ENCODE measurements around the gene ABR. TPM values are rescaled to one million over a fixed set of nuclear protein-coding genes. Genes with fewer than 3 reads are reported as not detected.

Gene ABR
- total and polyA plus RNA-seq, 2 of the 13 experiments (the other 11 are each of a cell fraction or from before 2014, with no cell fraction given): 12.4 to 40.4 TPM

- intact Hi-C loops (cut with micrococcal nuclease; ENCODE audit: unreplicated experiment) (no loop called here), in situ Hi-C loops (cut with HindIII; ENCODE audit: extremely low pct_ligation_motif_present, low pct_unique_long_range_greater_than_20kb) (no loop called here)
- H3K36me3 ChIP-seq (replicated peaks in 1 of 2; ENCODE audit: control insufficient read depth in 1 of 2, insufficient read depth in 2 of 2, low read length in 2 of 2): no peaks in the 10 kb centered on the region
- ChIA-PET POLR2A (interaction anchor here (0.8 kb wide), 1 partner anchor 40 kb away, joined by 3 read pairs; no protein-coding TSS in a partner anchor), CTCF (ENCODE audit: low intra/inter-chr PET ratio, low total read pairs) (no interaction called here)
- no peaks in the 10 kb centered on the region for H3K79me2 ChIP-seq (ENCODE audit: insufficient read depth, low read length)
- H3K9me3 ChIP-seq (ENCODE audit: low read length): no peaks in the 10 kb centered on the region
- no TSS peak for BruUV-seq (replicated peaks)
- TF ChIP-seq EZH2 (conservative IDR thresholded peaks at IDR 0.05; ENCODE audit: low read depth, low read length): 0 out of 2 replicates have a peak, but pooled peaks have one; percentile 25
- no peak for TF ChIP-seq MIER2 (CRISPR knock-in tag; IDR thresholded peaks at IDR 0.05)
- 0 out of 2 replicates have a peak, but pooled peaks have one; percentile 10 for TF ChIP-seq UBTF (CRISPR knock-in tag; IDR thresholded peaks at IDR 0.05)
- no peak for TF ChIP-seq MAF1 (CRISPR knock-in tag; IDR thresholded peaks at IDR 0.05; ENCODE audit: borderline replicate concordance)
- TF ChIP-seq, protein P1, sequence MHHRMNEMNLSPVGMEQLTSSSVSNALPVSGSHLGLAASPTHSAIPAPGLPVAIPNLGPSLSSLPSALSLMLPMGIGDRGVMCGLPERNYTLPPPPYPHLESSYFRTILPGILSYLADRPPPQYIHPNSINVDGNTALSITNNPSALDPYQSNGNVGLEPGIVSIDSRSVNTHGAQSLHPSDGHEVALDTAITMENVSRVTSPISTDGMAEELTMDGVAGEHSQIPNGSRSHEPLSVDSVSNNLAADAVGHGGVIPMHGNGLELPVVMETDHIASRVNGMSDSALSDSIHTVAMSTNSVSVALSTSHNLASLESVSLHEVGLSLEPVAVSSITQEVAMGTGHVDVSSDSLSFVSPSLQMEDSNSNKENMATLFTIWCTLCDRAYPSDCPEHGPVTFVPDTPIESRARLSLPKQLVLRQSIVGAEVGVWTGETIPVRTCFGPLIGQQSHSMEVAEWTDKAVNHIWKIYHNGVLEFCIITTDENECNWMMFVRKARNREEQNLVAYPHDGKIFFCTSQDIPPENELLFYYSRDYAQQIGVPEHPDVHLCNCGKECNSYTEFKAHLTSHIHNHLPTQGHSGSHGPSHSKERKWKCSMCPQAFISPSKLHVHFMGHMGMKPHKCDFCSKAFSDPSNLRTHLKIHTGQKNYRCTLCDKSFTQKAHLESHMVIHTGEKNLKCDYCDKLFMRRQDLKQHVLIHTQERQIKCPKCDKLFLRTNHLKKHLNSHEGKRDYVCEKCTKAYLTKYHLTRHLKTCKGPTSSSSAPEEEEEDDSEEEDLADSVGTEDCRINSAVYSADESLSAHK (CRISPR knock-in tag; IDR thresholded peaks at IDR 0.05; ENCODE audit: borderline replicate concordance): no peak
- H3K4me1 ChIP-seq (ENCODE audit: insufficient read depth, low read length): 0 out of 2 replicates have a peak, but pooled peaks cover 6% of the 10 kb centered on the region
- H2AFZ ChIP-seq (ENCODE audit: low read length): no peak overlapping the region
- no peak overlapping the region for H3K9ac ChIP-seq (ENCODE audit: insufficient read depth, low read depth, low read length)
- peak overlapping the region; percentile 73 for H3K4me2 ChIP-seq (ENCODE audit: low read depth, low read length)
- WGBS (ENCODE audit: low lambda C conversion rate): no CpG with 5 or more reads among the region's 79 CpGs
- ATAC-seq: peak; percentile 19; the same call in 2 of the 3 replicates
- DNase-seq (ENCODE audit: low spot score): no peak
- H3K27me3 ChIP-seq (ENCODE audit: control insufficient read depth in 1 of 2, insufficient read depth in 2 of 2, low read length in 2 of 2): peaks cover 10 to 51% of the 10 kb centered on the region in 2 experiments
- peaks cover 6% of the 10 kb centered on the region; the same call in 1 of the 2 replicates for H4K20me1 ChIP-seq (ENCODE audit: insufficient read depth, low read length)
- FAIRE-seq: no peak
- peak overlapping the region in 1 of 3 experiments; percentile 65; a peak in 2 of 6 replicates for H3K4me3 ChIP-seq (replicated peaks in 1 of 3; ENCODE audit: insufficient read depth in 1 of 3, low read depth in 2 of 3, low read length in 3 of 3)
- H3K27ac ChIP-seq (ENCODE audit: extremely low read length, insufficient read depth, low read length): no peak overlapping the region
Measured at GRCh38 chr17:1228781-1229348, 49.1 kb upstream of the ABR start.
